Mammary epithelial cell (primary cell): ENCODE data around the gene CUL4A.

ENCODE experiments used
- CTCF ChIP-seq, 2 donors: IDR thresholded peaks in 1 of 2; conservative IDR thresholded peaks in 1 of 2; 2 replicates each; pipeline ENCODE4 v1.5.1; 2011 to 2012; ENCODE audit warnings: inconsistent platforms in 2 of 2, low read length in 2 of 2, mild to moderate bottlenecking in 2 of 2, control low read depth in 1 of 2, low read depth in 1 of 2; ENCODE audit not compliant: insufficient read depth in 1 of 2; ENCODE audit errors: extremely low read depth in 1 of 2
- EZH2 ChIP-seq: IDR thresholded peaks from 2 replicates; pipeline ENCODE4 v1.6.1; 2012; ENCODE audit warnings: low read length, inconsistent platforms, borderline replicate concordance

- TF ChIP-seq CTCF (conservative IDR thresholded peaks at IDR 0.05 in 1 of 2, IDR thresholded peaks at IDR 0.05 in 1 of 2; ENCODE audit: extremely low read depth in 1 of 2, insufficient read depth in 1 of 2, low read depth in 1 of 2, low read length in 2 of 2): no peak
- TF ChIP-seq EZH2: no peak
Observed at GRCh38 chr13:113267642-113268405, 58.4 kb downstream of the CUL4A start.
